K562 treated with DMSO at 1 percent for 4 hours (cell line): ENCODE measurements around the gene RMDN3. TPM values are rescaled to one million over a fixed set of nuclear protein-coding genes. Genes with fewer than 3 reads are reported as not detected.

Experiments
- total RNA-seq: library from RNA; unstranded; fragments of 300-600 nt; gene quantifications from 2 replicates; pipeline ENCODE4 v1.2.3, GENCODE V29; 2022; ENCODE audit not compliant: insufficient read depth

The RMDN3 gene
- 36.0 and 37.0 TPM in 2 replicates for total RNA-seq

DNA sequence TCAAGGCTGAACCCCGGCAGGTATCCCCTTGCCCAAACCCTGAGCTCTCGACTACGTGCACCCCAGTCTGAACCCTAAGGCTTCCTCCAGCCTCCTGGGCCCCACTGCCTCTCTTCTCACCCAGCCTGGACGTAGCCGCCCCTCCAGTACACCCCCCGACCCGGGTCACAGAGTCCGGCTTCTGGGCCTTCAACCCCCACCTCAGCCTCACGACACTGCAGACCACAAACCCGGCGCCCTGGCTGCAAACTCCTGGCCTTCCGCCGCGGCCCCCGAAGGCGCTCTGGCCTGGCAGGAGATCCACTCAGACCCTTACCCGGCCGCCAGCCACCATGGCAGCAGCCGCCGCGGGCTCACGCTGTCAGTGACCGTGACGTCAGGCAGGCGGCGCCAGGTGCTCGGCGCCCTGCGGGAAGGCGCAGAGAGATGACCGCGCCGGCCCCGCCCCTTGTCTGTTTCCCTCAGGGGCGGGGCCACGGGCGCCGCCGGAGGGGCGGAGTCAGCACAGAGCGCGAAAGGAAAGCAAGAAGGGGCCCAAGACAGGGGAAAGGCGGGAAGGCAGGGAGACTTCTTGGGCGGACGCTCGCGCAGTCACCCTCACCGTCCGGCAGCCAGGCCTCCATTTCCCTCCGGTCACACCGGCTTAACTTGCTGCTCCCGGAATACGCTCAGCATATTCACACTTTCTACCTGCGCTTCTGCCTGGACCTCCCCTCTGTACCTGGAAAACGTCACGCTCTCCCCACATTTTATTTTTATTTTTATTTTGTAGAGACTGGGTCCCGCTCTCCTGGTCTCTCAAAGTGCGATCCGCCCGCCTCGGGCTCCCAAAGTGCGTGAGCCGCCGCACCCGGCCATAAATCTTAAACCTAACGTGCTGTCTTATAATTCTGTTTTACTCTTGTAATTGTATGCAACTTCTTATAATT, at the start of gene RMDN3:
Gene RMDN3, minus strand, starts transcription at position 372 of the 929 bp plus-strand sequence. CDS start 471 bp downstream, outside the sequence.

GRCh38 chr15:40769274-40770146, 14.5 kb upstream of the RMDN3 start, which contains the start of gene C15orf62:
Gene C15orf62 (plus strand): TSS chr15:40769980. CDS start chr15:40770496, 516 bp downstream.

GRCh38 chr15:40763801-40764628, 9.0 kb upstream of the RMDN3 start, which contains the start of gene GCHFR:
Gene GCHFR (plus strand): TSS chr15:40764068. CDS start chr15:40764181, 113 bp downstream.

GRCh38 chr15:40694688-40695468, 60.2 kb downstream of the RMDN3 start, which contains the start of gene RAD51:
Gene RAD51 (plus strand): TSS chr15:40695174. CDS start chr15:40698759, 3,585 bp downstream.

Other genes starting within 250 kb of the RMDN3 start
- 17.2 and 26.3 TPM in 2 replicates for gene CCDC32, start 190.2 kb downstream of the RMDN3 start, total RNA-seq
- gene RPUSD2, start 186.0 kb downstream of the RMDN3 start, total RNA-seq = 9.7 and 9.8 TPM in 2 replicates
- gene KNL1, start 161.0 kb downstream of the RMDN3 start, total RNA-seq = 19.5 and 20.2 TPM in 2 replicates
- 37.2 and 40.7 TPM in 2 replicates for gene RAD51, start 60.1 kb downstream of the RMDN3 start, total RNA-seq
- gene GCHFR, start 8.8 kb upstream of the RMDN3 start, total RNA-seq = 54.7 and 68.4 TPM in 2 replicates
- gene C15orf62, start 14.7 kb upstream of the RMDN3 start, total RNA-seq = 4.8 and 6.5 TPM in 2 replicates
- 34.3 and 39.0 TPM in 2 replicates for gene ZFYVE19, start 51.8 kb upstream of the RMDN3 start, total RNA-seq
- gene DNAJC17, start 52.2 kb upstream of the RMDN3 start, total RNA-seq = 6.8 and 16.4 TPM in 2 replicates
- not detected in 2 replicates for gene PPP1R14D, start 73.5 kb upstream of the RMDN3 start, total RNA-seq
- 3.9 and 7.4 TPM in 2 replicates for gene SPINT1, start 88.8 kb upstream of the RMDN3 start, total RNA-seq
- gene RHOV, start 119.0 kb upstream of the RMDN3 start, total RNA-seq = 0.76 and 2.1 TPM in 2 replicates
- gene VPS18, start 139.2 kb upstream of the RMDN3 start, total RNA-seq = 23.5 and 27.1 TPM in 2 replicates
- 0.57 and 0.99 TPM in 2 replicates for gene DLL4, start 174.1 kb upstream of the RMDN3 start, total RNA-seq
- 68.8 and 72.6 TPM in 2 replicates for gene CHAC1, start 198.2 kb upstream of the RMDN3 start, total RNA-seq